GM23338 (cell line): ENCODE data around the gene LYPD5. TPM values are rescaled to one million over a fixed set of nuclear protein-coding genes. Genes with fewer than 3 reads are reported as not detected.

Experiments used
- ATAC-seq: fragments of 200-7000 bp; cut with Tn5 transposase; 3 replicates; pipeline ENCODE4 v1.9.1; 2020
- DNase-seq: peaks from one replicate; pipeline ENCODE4 v3.0.0-alpha.2; 2015; ENCODE audit warnings: low spot score
- H2AFZ ChIP-seq: fragments of 200-600 bp; sonication (generic); 2 replicates; pipeline ENCODE4 v1.8.0; 2016; ENCODE audit warnings: antibody characterized with exemption, mild to moderate bottlenecking, moderate library complexity
- H3F3A ChIP-seq: fragments of 200-600 bp; sonication (generic); replicated peaks from 2 replicates; pipeline ENCODE4 v1.8.0; 2017; ENCODE audit warnings: antibody characterized with exemption, mixed run types, low read depth
- H3K27ac ChIP-seq: fragments of 200-600 bp; sonication (generic); 2 replicates; pipeline ENCODE4 v1.6.1; 2016; ENCODE audit warnings: low read depth
- H3K27me3 ChIP-seq: fragments of 200-600 bp; sonication (generic); 2 replicates; pipeline ENCODE4 v1.8.0; 2016; ENCODE audit warnings: mild to moderate bottlenecking, mixed run types, moderate library complexity; ENCODE audit not compliant: insufficient read depth
- H3K36me3 ChIP-seq: fragments of 200-600 bp; sonication (generic); 2 replicates; pipeline ENCODE4 v1.8.0; 2016; ENCODE audit warnings: mild to moderate bottlenecking; ENCODE audit not compliant: insufficient read depth
- H3K4me1 ChIP-seq: fragments of 200-600 bp; sonication (generic); 2 replicates; pipeline ENCODE4 v1.8.0; 2016; ENCODE audit warnings: mild to moderate bottlenecking, moderate library complexity; ENCODE audit not compliant: insufficient read depth
- H3K4me2 ChIP-seq: fragments of 200-600 bp; sonication (generic); 2 replicates; pipeline ENCODE4 v1.7.1; 2017; ENCODE audit warnings: mixed run types
- H3K4me3 ChIP-seq: fragments of 200-600 bp; sonication (generic); 2 replicates; pipeline ENCODE4 v1.6.1; 2016; ENCODE audit warnings: mixed run types
- H3K79me2 ChIP-seq: fragments of 200-600 bp; sonication (generic); replicated peaks from 2 replicates; pipeline ENCODE4 v1.8.0; 2017; ENCODE audit warnings: mild to moderate bottlenecking; ENCODE audit not compliant: insufficient read depth
- H3K9me2 ChIP-seq: fragments of 200-600 bp; sonication (generic); 2 replicates; pipeline ENCODE4 v1.8.0; 2017; ENCODE audit not compliant: insufficient read depth
- H4K20me1 ChIP-seq: fragments of 200-600 bp; sonication (generic); replicated peaks from 2 replicates; pipeline ENCODE4 v1.8.0; 2017; ENCODE audit warnings: mild to moderate bottlenecking; ENCODE audit not compliant: insufficient read depth
- H3K27ac Mint-ChIP-seq: 2 replicates; pipeline ENCODE4 v1.8.0; 2020; ENCODE audit warnings: inconsistent platforms, mild to moderate bottlenecking, moderate library complexity, mixed read lengths
- H3K27me3 Mint-ChIP-seq: 3 replicates; pipeline ENCODE4 v1.8.0; 2022; ENCODE audit warnings: low read depth, mild to moderate bottlenecking, moderate library complexity, mixed read lengths, inconsistent platforms; ENCODE audit not compliant: insufficient read depth, poor library complexity
- H3K36me3 Mint-ChIP-seq: 3 replicates; pipeline ENCODE4 v1.8.0; 2021; ENCODE audit warnings: low read depth, mild to moderate bottlenecking, inconsistent platforms, moderate library complexity, mixed read lengths
- H3K4me1 Mint-ChIP-seq: 3 replicates; pipeline ENCODE4 v1.8.0; 2020; ENCODE audit warnings: mild to moderate bottlenecking, inconsistent platforms, mixed read lengths
- H3K4me3 Mint-ChIP-seq: 3 replicates; pipeline ENCODE4 v1.8.0; 2021; ENCODE audit warnings: moderate library complexity, mild to moderate bottlenecking, inconsistent platforms, mixed read lengths
- H3K9me3 Mint-ChIP-seq: 3 replicates; pipeline ENCODE4 v1.8.0; 2020; ENCODE audit warnings: moderate library complexity, mild to moderate bottlenecking, inconsistent platforms, mixed read lengths
- CREB1 ChIP-seq: fragments of 250-450 bp; sonication (Bioruptor Pico); IDR thresholded peaks from 2 replicates; pipeline ENCODE4 v1.5.0; 2020; ENCODE audit warnings: low read depth, mild to moderate bottlenecking, moderate library complexity
- CTCF ChIP-seq, 2 experiments: fragments of 200-600 bp in 1 of 2; sonication (generic) in 1 of 2; conservative IDR thresholded peaks; 2 replicates each; pipeline versions ENCODE4 v1.5.1 to v1.6.1; 2016 to 2017; ENCODE audit warnings: antibody characterized with exemption in 2 of 2, low read depth in 2 of 2, mild to moderate bottlenecking in 2 of 2, moderate library complexity in 1 of 2
- EZH2 ChIP-seq: fragments of 200-600 bp; sonication (generic); IDR thresholded peaks from one replicate; pipeline ENCODE4 v1.8.0; 2017; ENCODE audit warnings: antibody characterized with exemption, mild to moderate bottlenecking, low read depth; ENCODE audit not compliant: unreplicated experiment
- EZH2phosphoT487 ChIP-seq: fragments of 200-600 bp; sonication (generic); IDR thresholded peaks from one replicate; pipeline ENCODE4 v1.8.1; 2018; ENCODE audit warnings: antibody characterized with exemption; ENCODE audit not compliant: unreplicated experiment
- JUNB ChIP-seq: IDR thresholded peaks from one replicate; pipeline ENCODE4 v1.6.1; 2016; ENCODE audit warnings: antibody characterized with exemption; ENCODE audit not compliant: unreplicated experiment
- NANOG ChIP-seq: IDR thresholded peaks from 2 replicates; pipeline ENCODE4 v1.6.1; 2016; ENCODE audit warnings: antibody characterized with exemption, borderline replicate concordance
- POLR2AphosphoS5 ChIP-seq: IDR thresholded peaks from 2 replicates; pipeline ENCODE4 v1.6.1; 2016; ENCODE audit warnings: antibody characterized with exemption, low read depth
- STAT1 ChIP-seq: IDR thresholded peaks from one replicate; pipeline ENCODE4 v1.6.1; 2016; ENCODE audit warnings: antibody characterized with exemption; ENCODE audit not compliant: unreplicated experiment
- ZNF114 ChIP-seq: fragments of 250-450 bp; sonication (Bioruptor Pico); IDR thresholded peaks from 2 replicates; pipeline ENCODE4 v1.5.0; 2020; ENCODE audit warnings: mild to moderate bottlenecking, moderate library complexity
- ZNF331 ChIP-seq: fragments of 250-450 bp; sonication (Bioruptor Pico); IDR thresholded peaks from 2 replicates; pipeline ENCODE4 v1.5.0; 2020; ENCODE audit warnings: low read depth, mild to moderate bottlenecking, moderate library complexity
- ZNF462 ChIP-seq: fragments of 250-450 bp; sonication (Bioruptor Pico); IDR thresholded peaks from 2 replicates; pipeline ENCODE4 v1.5.0; 2020; ENCODE audit warnings: mild to moderate bottlenecking, moderate library complexity
- polyA plus RNA-seq: library from polyadenylated mRNA; unstranded; fragments of >200 nt; fragmentation: Nextera tagmentation; extraction: Ambion mirVana; gene quantifications from 2 replicates; pipeline ENCODE4 v1.2.1, GENCODE V29; 2016
- total RNA-seq: library from RNA; depleted of rRNA; stranded (reverse); fragments of >200 nt; shearing (Covaris generic); gene quantifications from 2 replicates; pipeline ENCODE4 v1.2.3, GENCODE V29; 2014
- TF ChIP-seq, protein P1 (sequence below): IDR thresholded peaks from 2 replicates; pipeline ENCODE4 v1.6.1; 2016; ENCODE audit warnings: antibody characterized with exemption
- TF ChIP-seq, protein P2 (sequence below): IDR thresholded peaks from one replicate; pipeline ENCODE4 v1.6.1; 2018; ENCODE audit warnings: antibody characterized with exemption; ENCODE audit not compliant: unreplicated experiment

The LYPD5 gene
- total and polyA plus RNA-seq, 2 experiments from 2014 or later = 1.1 to 1.5 TPM

DNA sequence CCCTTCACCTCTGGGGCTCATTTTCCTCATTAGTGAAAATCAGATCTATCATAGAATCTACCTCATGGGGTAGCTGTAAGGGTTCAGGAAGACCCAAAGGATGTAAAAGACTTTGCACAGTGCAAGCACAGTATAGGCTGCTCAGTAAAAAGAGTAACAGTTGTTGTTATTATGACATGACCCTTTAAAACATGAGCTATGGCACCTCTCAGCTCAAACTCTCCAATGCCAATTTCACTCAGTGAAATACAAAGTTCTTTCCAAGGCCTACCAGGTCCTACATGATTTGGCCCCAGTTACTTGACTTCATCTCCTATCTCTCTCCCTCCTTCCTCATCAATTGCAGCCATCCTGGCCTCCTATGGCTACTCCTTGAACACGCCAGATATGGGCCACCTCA, 52.3 kb downstream of the LYPD5 start:
- Histone ChIP-seq H3K9me2 (no peaks in the 10 kb centered on the region), H3K4me3 (no peak overlapping the region), H3K27me3 (no peaks in the 10 kb centered on the region), H3K36me3 (no peaks in the 10 kb centered on the region; the same call in 1 of the 2 replicates), H3K79me2 (peaks cover 19% of the 10 kb centered on the region), H3K27ac (no peak overlapping the region), H3K4me1 (peaks cover 6% of the 10 kb centered on the region; the same call in 1 of the 2 replicates), H4K20me1 (no peaks in the 10 kb centered on the region; the same call in 1 of the 2 replicates), H3F3A (0 out of 2 replicates have a peak, but pooled peaks cover 3% of the 10 kb centered on the region), H3K4me2 (no peak overlapping the region), H2AFZ (no peak overlapping the region)
- Mint-ChIP-seq H3K4me1 (peaks cover 4% of the 10 kb centered on the region; the same call in 2 of the 3 replicates), H3K36me3 (peaks cover 55% of the 10 kb centered on the region), H3K4me3 (no peak overlapping the region), H3K27ac (no peak overlapping the region), H3K9me3 (no peaks in the 10 kb centered on the region), H3K27me3 (peaks cover 11% of the 10 kb centered on the region)
- TF ChIP-seq ZNF114 (CRISPR knock-in tag) (no peak), EZH2 (no peak), CREB1 (CRISPR knock-in tag) (no peak), JUNB (no peak), NANOG (no peak), CTCF (conservative IDR thresholded peaks at IDR 0.05; ENCODE audit: low read depth in 2 of 2) (no peak), POLR2AphosphoS5 (no peak), EZH2phosphoT487 (no peak), STAT1 (no peak), ZNF331 (no peak), ZNF462 (CRISPR knock-in tag) (no peak)
- TF ChIP-seq, protein P1, sequence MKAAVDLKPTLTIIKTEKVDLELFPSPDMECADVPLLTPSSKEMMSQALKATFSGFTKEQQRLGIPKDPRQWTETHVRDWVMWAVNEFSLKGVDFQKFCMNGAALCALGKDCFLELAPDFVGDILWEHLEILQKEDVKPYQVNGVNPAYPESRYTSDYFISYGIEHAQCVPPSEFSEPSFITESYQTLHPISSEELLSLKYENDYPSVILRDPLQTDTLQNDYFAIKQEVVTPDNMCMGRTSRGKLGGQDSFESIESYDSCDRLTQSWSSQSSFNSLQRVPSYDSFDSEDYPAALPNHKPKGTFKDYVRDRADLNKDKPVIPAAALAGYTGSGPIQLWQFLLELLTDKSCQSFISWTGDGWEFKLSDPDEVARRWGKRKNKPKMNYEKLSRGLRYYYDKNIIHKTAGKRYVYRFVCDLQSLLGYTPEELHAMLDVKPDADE = no peak
- TF ChIP-seq, protein P2, sequence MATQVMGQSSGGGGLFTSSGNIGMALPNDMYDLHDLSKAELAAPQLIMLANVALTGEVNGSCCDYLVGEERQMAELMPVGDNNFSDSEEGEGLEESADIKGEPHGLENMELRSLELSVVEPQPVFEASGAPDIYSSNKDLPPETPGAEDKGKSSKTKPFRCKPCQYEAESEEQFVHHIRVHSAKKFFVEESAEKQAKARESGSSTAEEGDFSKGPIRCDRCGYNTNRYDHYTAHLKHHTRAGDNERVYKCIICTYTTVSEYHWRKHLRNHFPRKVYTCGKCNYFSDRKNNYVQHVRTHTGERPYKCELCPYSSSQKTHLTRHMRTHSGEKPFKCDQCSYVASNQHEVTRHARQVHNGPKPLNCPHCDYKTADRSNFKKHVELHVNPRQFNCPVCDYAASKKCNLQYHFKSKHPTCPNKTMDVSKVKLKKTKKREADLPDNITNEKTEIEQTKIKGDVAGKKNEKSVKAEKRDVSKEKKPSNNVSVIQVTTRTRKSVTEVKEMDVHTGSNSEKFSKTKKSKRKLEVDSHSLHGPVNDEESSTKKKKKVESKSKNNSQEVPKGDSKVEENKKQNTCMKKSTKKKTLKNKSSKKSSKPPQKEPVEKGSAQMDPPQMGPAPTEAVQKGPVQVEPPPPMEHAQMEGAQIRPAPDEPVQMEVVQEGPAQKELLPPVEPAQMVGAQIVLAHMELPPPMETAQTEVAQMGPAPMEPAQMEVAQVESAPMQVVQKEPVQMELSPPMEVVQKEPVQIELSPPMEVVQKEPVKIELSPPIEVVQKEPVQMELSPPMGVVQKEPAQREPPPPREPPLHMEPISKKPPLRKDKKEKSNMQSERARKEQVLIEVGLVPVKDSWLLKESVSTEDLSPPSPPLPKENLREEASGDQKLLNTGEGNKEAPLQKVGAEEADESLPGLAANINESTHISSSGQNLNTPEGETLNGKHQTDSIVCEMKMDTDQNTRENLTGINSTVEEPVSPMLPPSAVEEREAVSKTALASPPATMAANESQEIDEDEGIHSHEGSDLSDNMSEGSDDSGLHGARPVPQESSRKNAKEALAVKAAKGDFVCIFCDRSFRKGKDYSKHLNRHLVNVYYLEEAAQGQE = no peak
- ATAC-seq (no peak), DNase-seq (no peak)
